GM19395 (cell line): Measurements from ENCODE around the gene TP53I13.

Experiments
- ATAC-seq: cut with Tn5 transposase; IDR thresholded peaks from one replicate; pipeline ENCODE4 v1.9.1; 2021; ENCODE audit warnings: mild to moderate bottlenecking, moderate library complexity; ENCODE audit not compliant: unreplicated experiment

TP53I13 gene

GRCh38 chr17:29592850-29593551 is 24.5 kb downstream of the TP53I13 start, which contains the start of gene ANKRD13B:
Gene ANKRD13B (plus strand): TSS chr17:29593132. CDS start chr17:29593622, 490 bp downstream.
- no peak for ATAC-seq

GRCh38 chr17:29593591-29594518 is 25.4 kb downstream of the TP53I13 start:
- no peak for ATAC-seq

GRCh38 chr17:29594519-29595090 is 26.1 kb downstream of the TP53I13 start:
- no peak for ATAC-seq

- no peak for ATAC-seq
Observed at GRCh38 chr17:29595107-29595942, 26.8 kb downstream of the TP53I13 start.

- no peak for ATAC-seq
Observed at GRCh38 chr17:29595943-29596774, 27.7 kb downstream of the TP53I13 start.

GRCh38 chr17:29596811-29597210 is 28.3 kb downstream of the TP53I13 start:
- ATAC-seq: no peak

- ATAC-seq: no peak
Observed at GRCh38 chr17:29597361-29598172, 29.1 kb downstream of the TP53I13 start.

GRCh38 chr17:29603109-29603674 is 34.7 kb downstream of the TP53I13 start:
- no peak for ATAC-seq

- ATAC-seq: no peak
Observed at GRCh38 chr17:29607557-29608195, 39.2 kb downstream of the TP53I13 start.

GRCh38 chr17:29608986-29609385 is 40.5 kb downstream of the TP53I13 start:
- no peak for ATAC-seq

- no peak for ATAC-seq
Observed at GRCh38 chr17:29610395-29610794, 41.9 kb downstream of the TP53I13 start.

- no peak for ATAC-seq
Observed at GRCh38 chr17:29611351-29612093, 43.0 kb downstream of the TP53I13 start.

- no peak for ATAC-seq
Observed at GRCh38 chr17:29612094-29612403, 43.5 kb downstream of the TP53I13 start.

GRCh38 chr17:29612404-29613280 is 44.1 kb downstream of the TP53I13 start:
- ATAC-seq: no peak

GRCh38 chr17:29613352-29613837 is 44.9 kb downstream of the TP53I13 start:
- no peak for ATAC-seq

GRCh38 chr17:29613856-29614255 is 45.4 kb downstream of the TP53I13 start:
- no peak for ATAC-seq
